Liver (tissue), 9 donors: ENCODE measurements around the gene KLHL12. TPM values are rescaled to one million over a fixed set of nuclear protein-coding genes. Genes with fewer than 3 reads are reported as not detected.

Experiments used
- DNase-seq: peaks from one replicate; pipeline ENCODE4 v3.0.0-alpha.2; 2017; ENCODE audit warnings: low spot score
- H3K27ac ChIP-seq, 2 donors: one replicate each; pipeline ENCODE4 v1.7.0; 2013; ENCODE audit warnings: inconsistent platforms in 2 of 2, low read length in 2 of 2, control low read depth in 1 of 2, low read depth in 1 of 2, mild to moderate bottlenecking in 1 of 2
- H3K27me3 ChIP-seq, 4 donors: one replicate each; pipeline versions ENCODE4 v1.6.1 to v1.7.0; 2013; ENCODE audit warnings: low read length in 3 of 4, inconsistent platforms in 1 of 4, mild to moderate bottlenecking in 1 of 4, moderate library complexity in 1 of 4; ENCODE audit not compliant: control insufficient read depth in 4 of 4, insufficient read depth in 4 of 4
- H3K36me3 ChIP-seq, 4 donors: one replicate each; pipeline versions ENCODE4 v1.6.1 to v1.7.0; 2013; ENCODE audit warnings: low read length in 3 of 4, mild to moderate bottlenecking in 3 of 4, low read depth in 1 of 4, moderate library complexity in 1 of 4; ENCODE audit not compliant: control insufficient read depth in 4 of 4, insufficient read depth in 3 of 4
- H3K4me1 ChIP-seq, 4 donors: one replicate each; pipeline versions ENCODE4 v1.6.1 to v1.7.0; 2013; ENCODE audit warnings: low read length in 3 of 4, mild to moderate bottlenecking in 3 of 4, moderate library complexity in 1 of 4; ENCODE audit not compliant: control insufficient read depth in 4 of 4, insufficient read depth in 4 of 4
- H3K4me3 ChIP-seq, 3 donors: one replicate each; pipeline versions ENCODE4 v1.6.1 to v1.7.0; 2013; ENCODE audit warnings: low read length in 3 of 3, control low read depth in 1 of 3, low read depth in 1 of 3, mild to moderate bottlenecking in 1 of 3
- H3K9ac ChIP-seq, 2 donors: one replicate each; pipeline ENCODE4 v1.7.0; 2013; ENCODE audit warnings: low read length in 2 of 2, mild to moderate bottlenecking in 2 of 2, moderate library complexity in 2 of 2, control low read depth in 1 of 2, low read depth in 1 of 2
- H3K9me3 ChIP-seq, 4 donors: one replicate each; pipeline versions ENCODE4 v1.6.1 to v1.7.0; 2013; ENCODE audit warnings: low read length in 3 of 4; ENCODE audit not compliant: control insufficient read depth in 4 of 4
- ATF3 ChIP-seq: IDR thresholded peaks from 2 replicates; pipeline ENCODE4 v1.6.1; 2016; ENCODE audit warnings: antibody characterized with exemption
- CTCF ChIP-seq: fragments of 150-350 bp; IDR thresholded peaks from 2 replicates; pipeline ENCODE4 v1.5.1; 2017; ENCODE audit warnings: improper control_type of control experiment, low read depth, low read length; ENCODE audit not compliant: missing input control
- EGR1 ChIP-seq, 2 donors: IDR thresholded peaks; 2 replicates each; pipeline ENCODE4 v1.6.1; 2016 to 2018; ENCODE audit warnings: antibody characterized with exemption in 2 of 2, low read depth in 2 of 2
- FOXA2 ChIP-seq: IDR thresholded peaks from 2 replicates; pipeline ENCODE4 v1.6.1; 2016; ENCODE audit warnings: antibody characterized with exemption
- GABPA ChIP-seq, 2 donors: IDR thresholded peaks in 1 of 2; conservative IDR thresholded peaks in 1 of 2; 2 replicates each; pipeline ENCODE4 v1.6.1; 2016; ENCODE audit warnings: antibody characterized with exemption in 2 of 2, mild to moderate bottlenecking in 1 of 2, moderate library complexity in 1 of 2
- HNF4A ChIP-seq, 2 donors: conservative IDR thresholded peaks; 2 replicates each; pipeline ENCODE4 v1.6.1; 2016; ENCODE audit warnings: antibody characterized with exemption in 2 of 2, mild to moderate bottlenecking in 2 of 2
- HNF4G ChIP-seq: IDR thresholded peaks from 2 replicates; pipeline ENCODE4 v1.6.1; 2016; ENCODE audit warnings: antibody characterized with exemption
- JUND ChIP-seq, 2 donors: IDR thresholded peaks; 2 replicates each; pipeline ENCODE4 v1.6.1; 2016; ENCODE audit warnings: antibody characterized with exemption in 2 of 2
- MAX ChIP-seq: IDR thresholded peaks from 2 replicates; pipeline ENCODE4 v1.6.1; 2016; ENCODE audit warnings: antibody characterized with exemption
- NR2F2 ChIP-seq: IDR thresholded peaks from 2 replicates; pipeline ENCODE4 v1.6.1; 2016; ENCODE audit warnings: antibody characterized with exemption
- RAD21 ChIP-seq, 2 donors: IDR thresholded peaks; 2 replicates each; pipeline ENCODE4 v1.6.1; 2016; ENCODE audit warnings: antibody characterized with exemption in 2 of 2, mild to moderate bottlenecking in 2 of 2
- REST ChIP-seq: IDR thresholded peaks from 2 replicates; pipeline ENCODE4 v1.6.1; 2016; ENCODE audit warnings: antibody characterized with exemption, mild to moderate bottlenecking
- RXRA ChIP-seq, 2 donors: IDR thresholded peaks; 2 replicates each; pipeline ENCODE4 v1.6.1; 2017 to 2018; ENCODE audit warnings: antibody characterized with exemption in 2 of 2, mild to moderate bottlenecking in 1 of 2
- SP1 ChIP-seq: IDR thresholded peaks from 2 replicates; pipeline ENCODE4 v1.6.1; 2018; ENCODE audit warnings: antibody characterized with exemption, mild to moderate bottlenecking
- TAF1 ChIP-seq: conservative IDR thresholded peaks from 2 replicates; pipeline ENCODE4 v1.6.1; 2016; ENCODE audit warnings: antibody characterized with exemption, mild to moderate bottlenecking
- YY1 ChIP-seq: IDR thresholded peaks from 2 replicates; pipeline ENCODE4 v1.6.1; 2016; ENCODE audit warnings: antibody characterized with exemption, mild to moderate bottlenecking
- ZBTB33 ChIP-seq: IDR thresholded peaks from 2 replicates; pipeline ENCODE4 v1.6.1; 2016; ENCODE audit warnings: antibody characterized with exemption
- WGBS: extraction: QIAGEN DNeasy Blood & Tissue Kit; methylation state at CpG from one replicate; pipeline ENCODE4 v1.1.7; 2013; 5-methylcytosine and 5-hydroxymethylcytosine counted together
- polyA plus RNA-seq, 2 donors: library from polyadenylated mRNA; stranded (reverse) in 1 of 2; unstranded in 1 of 2; fragments of 200-250 nt in 1 of 2; fragments of >200 nt in 1 of 2; fragmentation: Nextera tagmentation in 1 of 2; extraction: Ambion mirVana in 1 of 2; gene quantifications; one replicate each; pipeline versions ENCODE4 v1.2.1 to v1.2.3, GENCODE V29; 2013 to 2015
- total RNA-seq, 2 donors: library from RNA; depleted of rRNA; stranded (reverse); fragments of >200 nt; gene quantifications; one replicate each; pipeline ENCODE4 v1.2.3, GENCODE V29; 2014
- donor health status: healthy.
- donor health status: healthy.
- donor health status: healthy.
- donor health status: healthy.
- donor health status: healthy.

Gene KLHL12
- total and polyA plus RNA-seq, 4 donors: 7.2 to 17.5 (median 10.4) TPM

- Histone ChIP-seq H3K27ac (no peak overlapping the region), H3K4me3 (no peak overlapping the region), H3K36me3 (peaks cover 5 to 22% (median 17%) of the 10 kb centered on the region in 4 donors), H3K4me1 (no peaks in the 10 kb centered on the region), H3K9me3 (no peaks in the 10 kb centered on the region), H3K9ac (no peak overlapping the region), H3K27me3 (no peaks in the 10 kb centered on the region)
- no peak for DNase-seq
- TF ChIP-seq TAF1 (no peak), JUND (IDR thresholded peaks at IDR 0.05) (no peak), HNF4G (no peak), MAX (no peak), RAD21 (IDR thresholded peaks at IDR 0.05) (no peak), RXRA (IDR thresholded peaks at IDR 0.05) (no peak), ATF3 (no peak), YY1 (no peak), REST (no peak), SP1 (no peak), FOXA2 (no peak), EGR1 (IDR thresholded peaks at IDR 0.05; ENCODE audit: low read depth in 2 of 2) (no peak)
- 97% methylated on average over 10 of the region's 10 CpGs for WGBS
These were observed 46.0 kb downstream of the KLHL12 start for GRCh38 chr1:202880961-202881460.

GRCh38 chr1:202880062-202880461 lies 47.0 kb downstream of the KLHL12 start:
- no peaks in the 10 kb centered on the region for H3K4me1 ChIP-seq
- TF ChIP-seq CTCF (no peak), GABPA (IDR thresholded peaks at IDR 0.05 in 1 of 2, conservative IDR thresholded peaks at IDR 0.05 in 1 of 2) (no peak), EGR1 (IDR thresholded peaks at IDR 0.05; ENCODE audit: low read depth in 2 of 2) (no peak), YY1 (no peak), ZBTB33 (no peak), ATF3 (no peak), HNF4A (conservative IDR thresholded peaks at IDR 0.05) (no peak), SP1 (no peak), REST (no peak), RXRA (IDR thresholded peaks at IDR 0.05) (no peak), HNF4G (no peak), NR2F2 (no peak), RAD21 (IDR thresholded peaks at IDR 0.05) (no peak)
- no peak overlapping the region for H3K27ac ChIP-seq
- no peak for DNase-seq
- H3K36me3 ChIP-seq: peaks cover 5 to 22% (median 17%) of the 10 kb centered on the region in 4 donors
- H3K9ac ChIP-seq: no peak overlapping the region
- no peak overlapping the region for H3K4me3 ChIP-seq
- no peaks in the 10 kb centered on the region for H3K9me3 ChIP-seq
- no peaks in the 10 kb centered on the region for H3K27me3 ChIP-seq
